Measurements from ENCODE around the gene NWD2. TPM values are rescaled to one million over a fixed set of nuclear protein-coding genes. Genes with fewer than 3 reads are reported as not detected.
"Not testable (repeated sequence)": the region's sequence is repeated elsewhere in the genome, so short reads cannot be mapped to it uniquely, and the experiment has no call there.

NWD2 gene
- total and polyA plus RNA-seq, 10 of the 15 experiments (the other 5 are each of a cell fraction or from before 2014, with no cell fraction given), result not detected

DNA sequence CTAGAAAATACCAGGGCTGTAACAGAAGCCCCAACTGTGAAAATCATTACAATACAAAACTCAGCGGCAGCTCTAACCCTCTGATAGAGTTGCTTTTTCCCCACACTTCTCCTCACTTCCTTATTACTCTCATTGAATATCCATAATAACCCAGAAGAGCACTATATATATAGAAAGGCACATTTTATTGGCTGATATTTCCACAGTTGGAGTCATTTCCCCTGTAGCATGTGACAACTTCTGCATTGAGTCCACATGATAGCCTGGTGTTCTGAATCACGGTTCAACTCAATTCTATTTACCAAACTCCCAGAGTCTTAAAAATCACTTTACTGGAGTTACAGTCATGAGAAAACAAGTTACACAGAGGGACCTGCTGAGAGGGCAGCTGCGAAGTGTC lies 46.6 kb upstream of the NWD2 start:
- TF ChIP-seq POU2F2 (IDR thresholded peaks at IDR 0.05; ENCODE audit: borderline replicate concordance, low read depth, low read length) (no peak), GATAD2B (conservative IDR thresholded peaks at IDR 0.05; ENCODE audit: low read depth) (no peak), ZZZ3 (IDR thresholded peaks at IDR 0.05; ENCODE audit: control insufficient read depth, insufficient read length, low read depth) (no peak), YBX1 (IDR thresholded peaks at IDR 0.05) (no peak), KDM1A (IDR thresholded peaks at IDR 0.05; ENCODE audit: borderline replicate concordance) (no peak), RBBP5 (conservative IDR thresholded peaks at IDR 0.05) (no peak), ESRRA (IDR thresholded peaks at IDR 0.05; ENCODE audit: low read length) (no peak), SMC3 (IDR thresholded peaks at IDR 0.05; ENCODE audit: borderline replicate concordance, low read length) (no peak), CBX3 (IDR thresholded peaks at IDR 0.05; ENCODE audit: borderline replicate concordance, low read depth) (no peak), GABPA (IDR thresholded peaks at IDR 0.05; ENCODE audit: low read depth) (no peak), ZNF274 (IDR thresholded peaks at IDR 0.05; ENCODE audit: insufficient read depth, insufficient read length) (no peak)
- H3K9me3 ChIP-seq (replicated peaks; ENCODE audit: control insufficient read depth, insufficient read depth, low read length), result no peaks in the 10 kb centered on the region
- H3K9ac ChIP-seq (ENCODE audit: control insufficient read depth, insufficient read depth, low read length), result no peak overlapping the region
- ChIA-PET CTCF (no interaction called here), RAD21 (ENCODE audit: unreplicated experiment) (no interaction called here), POLR2A (no interaction called here), SMC1A (ENCODE audit: uncharacterized antibody, unreplicated experiment) (no interaction called here)
- BruUV-seq (replicated peaks), result no TSS peak
- 32% methylated on average over 3 of the region's 3 CpGs for WGBS (ENCODE audit: insufficient coverage, insufficient replicate concordance, low lambda C conversion rate, missing lambda C conversion rate)
- in situ Hi-C loops (cut with MboI) (no loop called here), intact Hi-C loops (cut with micrococcal nuclease; ENCODE audit: unreplicated experiment) (no loop called here)
- ATAC-seq (no peak), DNase-seq (ENCODE audit: low read depth, low spot score) (no peak), FAIRE-seq (no peak)
- no peaks in the 10 kb centered on the region for H3K27me3 ChIP-seq (replicated peaks in 1 of 2; ENCODE audit: control insufficient read depth in 2 of 2, insufficient read depth in 2 of 2, low read length in 1 of 2)
- H3K4me1 ChIP-seq (ENCODE audit: control insufficient read depth, insufficient read depth, low read length), result no peaks in the 10 kb centered on the region
- no peak overlapping the region for H3K27ac ChIP-seq (ENCODE audit: control insufficient read depth, insufficient read depth)
- H4K20me1 ChIP-seq (ENCODE audit: control insufficient read depth, insufficient read depth), result no peaks in the 10 kb centered on the region
- no peak overlapping the region for H3K4me3 ChIP-seq
- no peaks in the 10 kb centered on the region for H3K79me2 ChIP-seq (ENCODE audit: control insufficient read depth, insufficient read depth, low read length)
- no peak overlapping the region for H3K4me2 ChIP-seq (ENCODE audit: control insufficient read depth, insufficient read depth)
- H3K36me3 ChIP-seq (ENCODE audit: control insufficient read depth in 2 of 2, insufficient read depth in 2 of 2, low read length in 1 of 2), result no peaks in the 10 kb centered on the region
- H2AFZ ChIP-seq (ENCODE audit: control insufficient read depth, low read depth, low read length), result no peak overlapping the region

DNA sequence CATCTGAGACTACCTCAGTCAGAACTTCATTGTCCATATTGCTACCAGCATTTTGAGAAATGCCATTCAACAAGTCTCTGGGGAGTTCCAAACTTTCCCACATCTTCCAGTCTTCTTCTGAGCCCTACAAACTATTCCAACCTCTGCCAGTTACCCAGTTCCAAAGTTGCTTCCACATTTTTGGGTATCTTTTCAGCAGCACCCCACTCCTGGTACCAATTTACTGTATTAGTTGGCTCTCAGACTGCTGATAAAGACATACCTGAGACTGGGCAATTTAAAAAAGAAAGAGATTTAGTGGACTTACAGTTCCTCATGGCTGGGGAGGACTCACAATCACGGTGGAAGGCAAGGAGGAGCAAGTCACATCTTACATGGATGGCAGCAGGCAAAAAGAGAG lies 39.8 kb upstream of the NWD2 start:
- ATAC-seq; H3K36me3 ChIP-seq (ENCODE audit: control insufficient read depth in 2 of 2, insufficient read depth in 2 of 2, low read length in 1 of 2); in situ Hi-C loops (cut with MboI); H3K4me1 ChIP-seq (ENCODE audit: control insufficient read depth, insufficient read depth, low read length); H3K27me3 ChIP-seq (replicated peaks in 1 of 2; ENCODE audit: control insufficient read depth in 2 of 2, insufficient read depth in 2 of 2, low read length in 1 of 2); BruUV-seq (replicated peaks); H3K4me2 ChIP-seq (ENCODE audit: control insufficient read depth, insufficient read depth); SMC1A ChIA-PET (ENCODE audit: uncharacterized antibody, unreplicated experiment); FAIRE-seq; RAD21 ChIA-PET (ENCODE audit: unreplicated experiment); H3K9ac ChIP-seq (ENCODE audit: control insufficient read depth, insufficient read depth, low read length); H3K27ac ChIP-seq (ENCODE audit: control insufficient read depth, insufficient read depth); intact Hi-C loops (cut with micrococcal nuclease; ENCODE audit: unreplicated experiment); CTCF ChIA-PET; H3K9me3 ChIP-seq (replicated peaks; ENCODE audit: control insufficient read depth, insufficient read depth, low read length); H3K79me2 ChIP-seq (ENCODE audit: control insufficient read depth, insufficient read depth, low read length); DNase-seq (ENCODE audit: low read depth, low spot score); H3K4me3 ChIP-seq; H4K20me1 ChIP-seq (ENCODE audit: control insufficient read depth, insufficient read depth); H2AFZ ChIP-seq (ENCODE audit: control insufficient read depth, low read depth, low read length): not testable (repeated sequence)
- WGBS (ENCODE audit: insufficient coverage, insufficient replicate concordance, low lambda C conversion rate, missing lambda C conversion rate), result 0% methylated on average over 1 of the region's 1 CpG
- POLR2A ChIA-PET, result interaction anchor here (0.6 kb wide), 1 partner anchor 15 kb away, joined by 3 read pairs; no protein-coding TSS in a partner anchor
